AG09309 (cell line): ENCODE results near the gene VSTM2B.

Experiments used
- DNase-seq: peaks from one replicate; pipeline ENCODE4 v3.0.0-alpha.2; 2010; ENCODE audit warnings: low read depth
- H3K4me3 ChIP-seq: 2 replicates; pipeline ENCODE4 v1.5.1; 2011; ENCODE audit warnings: mild to moderate bottlenecking, low read depth, low read length, moderate library complexity; ENCODE audit not compliant: control insufficient read depth
- TF ChIP-seq, protein P1 (sequence below): IDR thresholded peaks from 2 replicates; pipeline ENCODE4 v1.5.1; 2011; ENCODE audit warnings: mild to moderate bottlenecking, low read depth, low read length, inconsistent platforms; ENCODE audit not compliant: insufficient read depth, control insufficient read depth; ENCODE audit errors: missing control alignments

VSTM2B gene

GRCh38 chr19:29576046-29576606 is 50.3 kb downstream of the VSTM2B start:
- TF ChIP-seq, protein P1, sequence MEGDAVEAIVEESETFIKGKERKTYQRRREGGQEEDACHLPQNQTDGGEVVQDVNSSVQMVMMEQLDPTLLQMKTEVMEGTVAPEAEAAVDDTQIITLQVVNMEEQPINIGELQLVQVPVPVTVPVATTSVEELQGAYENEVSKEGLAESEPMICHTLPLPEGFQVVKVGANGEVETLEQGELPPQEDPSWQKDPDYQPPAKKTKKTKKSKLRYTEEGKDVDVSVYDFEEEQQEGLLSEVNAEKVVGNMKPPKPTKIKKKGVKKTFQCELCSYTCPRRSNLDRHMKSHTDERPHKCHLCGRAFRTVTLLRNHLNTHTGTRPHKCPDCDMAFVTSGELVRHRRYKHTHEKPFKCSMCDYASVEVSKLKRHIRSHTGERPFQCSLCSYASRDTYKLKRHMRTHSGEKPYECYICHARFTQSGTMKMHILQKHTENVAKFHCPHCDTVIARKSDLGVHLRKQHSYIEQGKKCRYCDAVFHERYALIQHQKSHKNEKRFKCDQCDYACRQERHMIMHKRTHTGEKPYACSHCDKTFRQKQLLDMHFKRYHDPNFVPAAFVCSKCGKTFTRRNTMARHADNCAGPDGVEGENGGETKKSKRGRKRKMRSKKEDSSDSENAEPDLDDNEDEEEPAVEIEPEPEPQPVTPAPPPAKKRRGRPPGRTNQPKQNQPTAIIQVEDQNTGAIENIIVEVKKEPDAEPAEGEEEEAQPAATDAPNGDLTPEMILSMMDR, result no peak
- H3K4me3 ChIP-seq, result no peak overlapping the region
- DNase-seq, result no peak

DNA sequence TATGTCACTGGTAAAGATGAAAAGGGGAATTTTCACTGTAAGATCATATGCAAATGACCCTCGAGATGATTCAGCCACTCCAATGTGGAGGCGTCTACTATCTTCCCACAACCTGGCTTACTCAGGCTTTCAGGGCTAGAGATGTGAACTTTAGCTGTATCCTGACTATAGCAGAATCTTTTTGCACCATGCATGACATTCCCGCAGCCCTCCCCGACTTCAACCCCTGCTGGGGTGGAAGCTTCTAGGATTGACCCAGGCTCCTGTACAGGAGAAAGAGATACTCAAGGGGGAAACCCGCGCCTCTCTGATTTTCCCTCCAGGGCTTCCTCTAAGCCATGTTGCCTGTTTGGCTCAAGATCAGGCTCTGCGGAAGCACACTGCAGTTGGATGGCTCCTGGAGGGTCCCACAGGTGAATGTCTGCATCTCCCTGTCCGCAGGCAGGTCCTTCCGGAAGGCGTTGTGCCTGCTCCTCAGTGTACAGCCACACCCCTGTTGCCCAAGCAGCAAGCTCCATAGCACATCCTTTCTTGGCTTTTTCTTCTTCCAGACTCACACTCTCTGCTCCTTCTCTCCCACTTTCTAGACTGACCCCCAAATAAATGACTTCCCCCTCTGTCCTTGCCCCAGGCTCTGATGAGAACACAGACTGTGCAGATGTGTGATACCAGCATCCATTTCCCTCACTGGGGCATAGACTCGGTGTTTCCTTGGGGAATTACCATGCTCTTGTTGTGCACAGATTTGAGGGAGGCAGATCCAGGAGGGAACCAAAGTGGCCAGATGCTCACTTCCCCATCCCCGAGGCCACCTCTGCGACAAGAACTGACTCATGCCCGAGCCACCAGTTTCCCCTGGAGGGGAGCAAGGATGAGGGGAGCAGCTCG is 51.2 kb downstream of the VSTM2B start:
- no peak overlapping the region for H3K4me3 ChIP-seq
- TF ChIP-seq, protein P1, result no peak
- no peak for DNase-seq

GRCh38 chr19:29577649-29577963 is 51.8 kb downstream of the VSTM2B start:
- TF ChIP-seq, protein P1, result no peak
- no peak for DNase-seq
- no peak overlapping the region for H3K4me3 ChIP-seq

- TF ChIP-seq, protein P1, result no peak
- DNase-seq, result no peak
- no peak overlapping the region for H3K4me3 ChIP-seq
These were observed 52.6 kb downstream of the VSTM2B start for GRCh38 chr19:29578349-29578748.

GRCh38 chr19:29579308-29579910 is 53.6 kb downstream of the VSTM2B start:
- no peak for DNase-seq
- no peak overlapping the region for H3K4me3 ChIP-seq
- TF ChIP-seq, protein P1, result no peak

DNA sequence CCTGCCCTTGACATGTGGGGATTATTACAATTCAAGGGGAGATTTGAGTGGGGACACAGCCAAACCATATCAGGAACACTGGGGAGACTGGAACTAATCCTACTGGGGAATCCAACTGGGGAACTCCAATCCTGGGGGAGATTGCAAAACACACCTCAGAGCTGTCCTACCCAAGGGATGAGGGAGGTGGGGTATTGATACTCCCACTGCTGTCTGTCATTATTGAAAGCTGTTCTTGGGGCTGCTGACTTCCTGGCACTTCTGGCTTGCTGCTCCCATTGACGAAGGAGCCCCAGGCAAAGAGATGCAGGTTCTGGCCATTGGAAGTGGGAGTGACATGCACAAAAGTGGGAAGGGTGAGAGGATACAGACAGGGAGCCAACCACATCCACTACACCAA is 55.6 kb downstream of the VSTM2B start:
- no peak overlapping the region for H3K4me3 ChIP-seq
- no peak for DNase-seq
- TF ChIP-seq, protein P1, result no peak
